ENCODE data around the gene ENDOD1. TPM values are rescaled to one million over a fixed set of nuclear protein-coding genes. Genes with fewer than 3 reads are reported as not detected.

The ENDOD1 gene
- polyA plus RNA-seq, 2 of the 4 experiments (the other 2 are of a cell fraction), result 8.3 to 8.8 TPM

GRCh38 chr11:95121698-95122097 lies 32.1 kb downstream of the ENDOD1 start (continued):
- TF ChIP-seq RNF2 (IDR thresholded peaks at IDR 0.05; ENCODE audit: borderline replicate concordance, low read depth) (no peak), EHF (CRISPR knock-in tag; IDR thresholded peaks at IDR 0.05) (no peak), POLR2A (IDR thresholded peaks at IDR 0.05; ENCODE audit: low read length) (no peak)

- CTCF ChIA-PET, result no interaction called here
- H3K4me2 ChIP-seq, result no peak overlapping the region
- FAIRE-seq (no peak), DNase-seq (ENCODE audit: low read depth in 1 of 2, low spot score in 1 of 2) (no peak), ATAC-seq (no peak)
- H3K27ac ChIP-seq, result no peak overlapping the region
- POLR2A ChIA-PET, result no interaction called here
- no peaks in the 10 kb centered on the region for H3K9me3 ChIP-seq
- H3K4me1 ChIP-seq, result no peaks in the 10 kb centered on the region
- no peak overlapping the region for H3K4me3 ChIP-seq
- TF ChIP-seq BCL3 (IDR thresholded peaks at IDR 0.05), result no peak
- TF ChIP-seq HOXB5 (CRISPR knock-in tag; IDR thresholded peaks at IDR 0.05), result no peak
- TF ChIP-seq JUN (IDR thresholded peaks at IDR 0.05), result no peak
- TF ChIP-seq ZC3H11A (IDR thresholded peaks at IDR 0.05), result no peak
- no peak for TF ChIP-seq ZFP36 (IDR thresholded peaks at IDR 0.05; ENCODE audit: borderline replicate concordance, partially characterized antibody)
- no peak for TF ChIP-seq CBX2 (IDR thresholded peaks at IDR 0.05; ENCODE audit: borderline replicate concordance, low read depth)
- no peak for TF ChIP-seq CHD2 (IDR thresholded peaks at IDR 0.05; ENCODE audit: low read length, partially characterized antibody)
- TF ChIP-seq MYC (IDR thresholded peaks at IDR 0.05; ENCODE audit: borderline replicate concordance, low read length), result no peak
- TF ChIP-seq RARB (CRISPR knock-in tag; IDR thresholded peaks at IDR 0.05), result no peak
- no peak for TF ChIP-seq REST (IDR thresholded peaks at IDR 0.05)
- no peak for TF ChIP-seq HDAC2 (IDR thresholded peaks at IDR 0.05)
- no peak for TF ChIP-seq EP300 (IDR thresholded peaks at IDR 0.05)
- no peak for TF ChIP-seq ZNF302 (CRISPR knock-in tag; IDR thresholded peaks at IDR 0.05)
- no peak for TF ChIP-seq HOXA7 (CRISPR knock-in tag; IDR thresholded peaks at IDR 0.05)
- no peak for TF ChIP-seq POLR2A (IDR thresholded peaks at IDR 0.05; ENCODE audit: low read length)
- no peak for TF ChIP-seq EHMT2 (IDR thresholded peaks at IDR 0.05; ENCODE audit: low read depth)
- WGBS (ENCODE audit: missing lambda C conversion rate), result 66% methylated on average over 3 of the region's 3 CpGs
Measured at GRCh38 chr11:95123556-95123955, 33.9 kb downstream of the ENDOD1 start.

GRCh38 chr11:95128602-95129001 lies 39.0 kb downstream of the ENDOD1 start:
- ATAC-seq (no peak), DNase-seq (ENCODE audit: low read depth in 1 of 2, low spot score in 1 of 2) (no peak), FAIRE-seq (no peak)
- H3K4me3 ChIP-seq, result no peak overlapping the region
- ChIA-PET CTCF (no interaction called here), POLR2A (no interaction called here)
- TF ChIP-seq EHMT2 (IDR thresholded peaks at IDR 0.05; ENCODE audit: low read depth), result no peak
- no peak for TF ChIP-seq HOXB13 (CRISPR knock-in tag; IDR thresholded peaks at IDR 0.05; ENCODE audit: low read depth)
- no peak for TF ChIP-seq POLR2A (IDR thresholded peaks at IDR 0.05; ENCODE audit: low read length)
- TF ChIP-seq HES2 (IDR thresholded peaks at IDR 0.05), result no peak
- TF ChIP-seq MYC (IDR thresholded peaks at IDR 0.05; ENCODE audit: borderline replicate concordance, low read length), result no peak
- no peak for TF ChIP-seq SREBF2 (IDR thresholded peaks at IDR 0.05)
- TF ChIP-seq CBX2 (IDR thresholded peaks at IDR 0.05; ENCODE audit: borderline replicate concordance, low read depth), result no peak
- H3K27ac ChIP-seq, result no peak overlapping the region
- 80% methylated on average over 3 of the region's 3 CpGs for WGBS (ENCODE audit: missing lambda C conversion rate)
- H3K9me3 ChIP-seq, result no peaks in the 10 kb centered on the region
- H3K4me2 ChIP-seq, result no peak overlapping the region
- H3K4me1 ChIP-seq, result no peaks in the 10 kb centered on the region

All from A549 (cell line).